ENCODE data around the gene SAXO1.

Gene SAXO1

GRCh38 chr9:18909140-18910018 lies 123.6 kb downstream of the SAXO1 start:
- no peak for DNase-seq

GRCh38 chr9:18907927-18908625 lies 124.9 kb downstream of the SAXO1 start:
- no peak for DNase-seq

GRCh38 chr9:18906656-18907395 lies 126.2 kb downstream of the SAXO1 start:
- no peak for DNase-seq

- DNase-seq: no peak
Measured at GRCh38 chr9:18905883-18906629, 127.0 kb downstream of the SAXO1 start.

- DNase-seq: no peak
Measured at GRCh38 chr9:18905028-18905882, 127.8 kb downstream of the SAXO1 start.

GRCh38 chr9:18903450-18903849 lies 129.6 kb downstream of the SAXO1 start:
- DNase-seq: no peak

- no peak for DNase-seq
Measured at GRCh38 chr9:18896531-18897179, 136.4 kb downstream of the SAXO1 start.

GRCh38 chr9:18896004-18896403 lies 137.0 kb downstream of the SAXO1 start:
- DNase-seq: no peak

- no peak for DNase-seq
Measured at GRCh38 chr9:18893491-18893890, 139.5 kb downstream of the SAXO1 start.

- no peak for DNase-seq
Measured at GRCh38 chr9:18893046-18893445, 140.0 kb downstream of the SAXO1 start.

- DNase-seq: no peak
Measured at GRCh38 chr9:18891946-18892670, 140.9 kb downstream of the SAXO1 start.

GRCh38 chr9:18890372-18890771 lies 142.6 kb downstream of the SAXO1 start:
- no peak for DNase-seq

GRCh38 chr9:18889550-18889949 lies 143.5 kb downstream of the SAXO1 start:
- no peak for DNase-seq

- DNase-seq: no peak
Measured at GRCh38 chr9:18888290-18888689, 144.7 kb downstream of the SAXO1 start.

GRCh38 chr9:18887546-18887945 lies 145.5 kb downstream of the SAXO1 start:
- no peak for DNase-seq

- no peak for DNase-seq
Measured at GRCh38 chr9:18881758-18882157, 151.3 kb downstream of the SAXO1 start.

- no peak for DNase-seq
Measured at GRCh38 chr9:18877984-18878383, 155.0 kb downstream of the SAXO1 start.

All from SIG-M5 (cell line).